D341Med (cell line): ENCODE data around the gene STAM2.

Experiments used
- DNase-seq: peaks from one replicate; pipeline ENCODE4 v3.0.0; 2012; ENCODE audit warnings: low spot score

The STAM2 gene

DNA sequence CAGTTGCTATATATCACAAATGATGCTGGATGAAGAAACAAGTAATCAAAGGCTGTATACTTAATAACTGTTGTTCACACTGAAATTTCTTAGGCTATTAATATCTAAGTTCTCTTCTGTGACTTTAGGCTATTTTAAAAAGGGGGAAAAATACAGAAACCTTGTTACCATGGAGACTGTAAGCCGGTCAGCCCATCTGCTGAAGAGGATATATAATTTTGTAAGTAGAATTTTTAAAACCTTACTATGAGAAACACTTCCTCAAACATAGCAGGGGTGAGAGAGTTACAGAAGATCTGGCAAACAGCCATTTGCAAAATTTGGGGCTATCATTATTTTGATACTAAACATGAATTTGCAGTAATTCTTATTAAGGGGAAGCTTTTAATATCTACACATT lies 104.5 kb downstream of the STAM2 start:
- no peak for DNase-seq

GRCh38 chr2:152068226-152068625 lies 107.3 kb downstream of the STAM2 start:
- no peak for DNase-seq

DNA sequence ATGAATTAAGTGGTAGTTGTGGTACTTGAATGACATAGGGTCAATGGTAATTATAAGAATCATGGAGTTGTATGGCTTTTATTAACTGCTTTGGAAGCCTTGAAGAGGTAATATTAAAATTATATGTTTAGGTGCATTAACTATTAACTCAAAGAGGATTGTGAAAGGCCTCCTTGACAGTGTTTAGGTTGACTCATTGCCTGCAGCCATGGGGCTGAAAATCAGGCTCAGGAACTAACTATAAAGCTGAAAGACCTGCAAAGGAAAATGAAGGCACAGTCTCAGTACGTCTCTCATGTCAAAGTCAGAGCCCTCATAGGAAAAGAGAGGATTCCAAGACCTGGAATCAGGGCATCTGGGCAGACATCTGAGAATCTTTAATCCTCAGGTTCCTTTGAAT lies 107.7 kb downstream of the STAM2 start:
- DNase-seq = no peak
